PC-9 (cell line): ENCODE data around the gene PAXX.

Source experiments
- EZH2 ChIP-seq: fragments of 200-600 bp; sonication (generic); IDR thresholded peaks from 2 replicates; pipeline ENCODE4 v1.8.0; 2017; ENCODE audit warnings: antibody characterized with exemption, low read depth
- TF ChIP-seq, protein P1 (sequence below): fragments of 200-600 bp; sonication (generic); conservative IDR thresholded peaks from 2 replicates; pipeline ENCODE4 v1.6.1; 2017; ENCODE audit warnings: mixed run types, antibody characterized with exemption, mild to moderate bottlenecking, moderate library complexity

- TF ChIP-seq EZH2 = no peak
- TF ChIP-seq, protein P1, sequence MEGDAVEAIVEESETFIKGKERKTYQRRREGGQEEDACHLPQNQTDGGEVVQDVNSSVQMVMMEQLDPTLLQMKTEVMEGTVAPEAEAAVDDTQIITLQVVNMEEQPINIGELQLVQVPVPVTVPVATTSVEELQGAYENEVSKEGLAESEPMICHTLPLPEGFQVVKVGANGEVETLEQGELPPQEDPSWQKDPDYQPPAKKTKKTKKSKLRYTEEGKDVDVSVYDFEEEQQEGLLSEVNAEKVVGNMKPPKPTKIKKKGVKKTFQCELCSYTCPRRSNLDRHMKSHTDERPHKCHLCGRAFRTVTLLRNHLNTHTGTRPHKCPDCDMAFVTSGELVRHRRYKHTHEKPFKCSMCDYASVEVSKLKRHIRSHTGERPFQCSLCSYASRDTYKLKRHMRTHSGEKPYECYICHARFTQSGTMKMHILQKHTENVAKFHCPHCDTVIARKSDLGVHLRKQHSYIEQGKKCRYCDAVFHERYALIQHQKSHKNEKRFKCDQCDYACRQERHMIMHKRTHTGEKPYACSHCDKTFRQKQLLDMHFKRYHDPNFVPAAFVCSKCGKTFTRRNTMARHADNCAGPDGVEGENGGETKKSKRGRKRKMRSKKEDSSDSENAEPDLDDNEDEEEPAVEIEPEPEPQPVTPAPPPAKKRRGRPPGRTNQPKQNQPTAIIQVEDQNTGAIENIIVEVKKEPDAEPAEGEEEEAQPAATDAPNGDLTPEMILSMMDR = no peak
Measured at GRCh38 chr9:137009938-137010732, 17.9 kb downstream of the PAXX start.
